NCI-H146 (cell line): ENCODE data around the gene SCD.

Experiments used
- DNase-seq: peaks from one replicate; lab custom pipeline; 2025; lab: John Stamatoyannopoulos, UW

SCD gene

GRCh38 chr10:100346765-100347567 is at the start of gene SCD:
Gene SCD, plus strand, starts transcription at chr10:100347233. Its CDS starts 272 bp downstream, at chr10:100347505.
- DNase-seq: peak; percentile 97

GRCh38 chr10:100297242-100297641 is 49.8 kb upstream of the SCD start:
- DNase-seq: no peak

- peak; percentile 19 for DNase-seq
These were observed 45.9 kb upstream of the SCD start for GRCh38 chr10:100301123-100301522.

- DNase-seq: peak; percentile 42
These were observed 43.2 kb upstream of the SCD start for GRCh38 chr10:100303724-100304319.

- DNase-seq: no peak
These were observed 42.6 kb upstream of the SCD start for GRCh38 chr10:100304414-100304813.

GRCh38 chr10:100306861-100307260 is 40.2 kb upstream of the SCD start:
- DNase-seq: no peak

- no peak for DNase-seq
These were observed 39.3 kb upstream of the SCD start for GRCh38 chr10:100307684-100308083.

- no peak for DNase-seq
These were observed 35.7 kb upstream of the SCD start for GRCh38 chr10:100311298-100311697.

GRCh38 chr10:100315615-100316014 is 31.4 kb upstream of the SCD start:
- no peak for DNase-seq

- DNase-seq: no peak
These were observed 28.8 kb upstream of the SCD start for GRCh38 chr10:100318207-100318606.

GRCh38 chr10:100319707-100320402 is 27.2 kb upstream of the SCD start:
- peak; percentile 98 for DNase-seq

GRCh38 chr10:100325158-100325557 is 21.9 kb upstream of the SCD start:
- no peak for DNase-seq

- peak; percentile 67 for DNase-seq
These were observed 19.9 kb upstream of the SCD start for GRCh38 chr10:100327007-100327717.

GRCh38 chr10:100327718-100328009 is 19.4 kb upstream of the SCD start:
- DNase-seq: peak; percentile 95

- DNase-seq: no peak
These were observed 18.8 kb upstream of the SCD start for GRCh38 chr10:100328198-100328597.

- DNase-seq: peak; percentile 78
These were observed 17.0 kb upstream of the SCD start, which contains the start of gene PKD2L1 for GRCh38 chr10:100330079-100330478. Gene PKD2L1, minus strand, starts transcription at chr10:100330228. Its CDS starts 125 bp downstream, at chr10:100330103.

- DNase-seq: no peak
These were observed 13.9 kb upstream of the SCD start for GRCh38 chr10:100333106-100333505.

- DNase-seq: no peak
These were observed 13.2 kb upstream of the SCD start for GRCh38 chr10:100333661-100334440.

- no peak for DNase-seq
These were observed 12.3 kb upstream of the SCD start for GRCh38 chr10:100334762-100335161.

GRCh38 chr10:100338434-100339036 is 8.5 kb upstream of the SCD start:
- peak; percentile 70 for DNase-seq

- no peak for DNase-seq
These were observed 7.8 kb upstream of the SCD start for GRCh38 chr10:100339236-100339635.
